DND-41 (cell line): ENCODE results near the gene MAFB.

Source experiments
- EZH2 ChIP-seq: IDR thresholded peaks from 3 replicates; pipeline ENCODE4 v1.6.1; 2012; ENCODE audit warnings: borderline replicate concordance, low read depth, mild to moderate bottlenecking, moderate library complexity, low read length, inconsistent platforms; ENCODE audit not compliant: severe bottlenecking
- TF ChIP-seq, protein P1 (sequence below): IDR thresholded peaks from 2 replicates; pipeline ENCODE4 v1.5.1; 2012; ENCODE audit warnings: borderline replicate concordance, low read length, moderate library complexity, mild to moderate bottlenecking; ENCODE audit not compliant: poor library complexity, severe bottlenecking; ENCODE audit errors: extremely low read depth

DNA sequence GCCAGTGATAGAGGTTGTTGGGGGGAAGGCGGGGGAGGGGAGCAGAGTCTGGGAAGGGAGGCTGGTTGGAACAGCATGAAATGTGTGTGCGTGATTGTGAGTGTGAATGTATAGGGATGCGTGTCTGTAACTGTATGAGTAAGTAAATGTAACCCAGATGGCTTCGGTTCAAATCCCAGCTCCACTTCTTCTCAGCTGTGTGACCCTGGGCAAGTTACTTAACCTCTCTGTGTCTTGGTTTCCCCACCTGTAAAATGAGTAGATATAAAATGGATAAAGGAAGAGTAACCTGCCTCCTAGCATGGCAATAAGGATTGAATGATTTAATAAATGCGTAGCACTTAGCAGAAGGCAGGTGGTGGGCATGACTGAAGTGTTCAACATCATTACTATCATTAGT, 24.1 kb downstream of the MAFB start:
- TF ChIP-seq, protein P1, sequence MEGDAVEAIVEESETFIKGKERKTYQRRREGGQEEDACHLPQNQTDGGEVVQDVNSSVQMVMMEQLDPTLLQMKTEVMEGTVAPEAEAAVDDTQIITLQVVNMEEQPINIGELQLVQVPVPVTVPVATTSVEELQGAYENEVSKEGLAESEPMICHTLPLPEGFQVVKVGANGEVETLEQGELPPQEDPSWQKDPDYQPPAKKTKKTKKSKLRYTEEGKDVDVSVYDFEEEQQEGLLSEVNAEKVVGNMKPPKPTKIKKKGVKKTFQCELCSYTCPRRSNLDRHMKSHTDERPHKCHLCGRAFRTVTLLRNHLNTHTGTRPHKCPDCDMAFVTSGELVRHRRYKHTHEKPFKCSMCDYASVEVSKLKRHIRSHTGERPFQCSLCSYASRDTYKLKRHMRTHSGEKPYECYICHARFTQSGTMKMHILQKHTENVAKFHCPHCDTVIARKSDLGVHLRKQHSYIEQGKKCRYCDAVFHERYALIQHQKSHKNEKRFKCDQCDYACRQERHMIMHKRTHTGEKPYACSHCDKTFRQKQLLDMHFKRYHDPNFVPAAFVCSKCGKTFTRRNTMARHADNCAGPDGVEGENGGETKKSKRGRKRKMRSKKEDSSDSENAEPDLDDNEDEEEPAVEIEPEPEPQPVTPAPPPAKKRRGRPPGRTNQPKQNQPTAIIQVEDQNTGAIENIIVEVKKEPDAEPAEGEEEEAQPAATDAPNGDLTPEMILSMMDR, result no peak
- TF ChIP-seq EZH2, result no peak
